ENCODE data around the gene CYP26A1. TPM values are rescaled to one million over a fixed set of nuclear protein-coding genes. Genes with fewer than 3 reads are reported as not detected.

Gene CYP26A1
- polyA plus RNA-seq, 4 donors, result 0.03 to 0.09 TPM; not detected in 2

GRCh38 chr10:93126483-93127052, 52.9 kb downstream of the CYP26A1 start:
- Histone ChIP-seq H3K9me3 (ENCODE audit: control insufficient read depth in 2 of 2, insufficient read depth in 1 of 2, low read depth in 1 of 2, low read length in 1 of 2) (peaks cover 0 to 32% of the 10 kb centered on the region in 2 donors), H3K4me3 (ENCODE audit: low read depth in 1 of 3, low read length in 3 of 3) (no peak overlapping the region), H3K36me3 (ENCODE audit: control insufficient read depth in 3 of 3, insufficient read depth in 2 of 3, low read depth in 1 of 3, low read length in 3 of 3) (no peaks in the 10 kb centered on the region), H3K27ac (ENCODE audit: low read depth in 1 of 3, low read length in 2 of 3) (peak overlapping the region in 1 of 3 donors; percentile 86), H3K4me1 (ENCODE audit: control insufficient read depth in 3 of 3, insufficient read depth in 2 of 3, low read depth in 1 of 3, low read length in 2 of 3) (peaks cover 0 to 52% (median 3%) of the 10 kb centered on the region in 3 donors), H3K27me3 (ENCODE audit: control insufficient read depth in 3 of 3, insufficient read depth in 3 of 3, low read length in 3 of 3) (no peaks in the 10 kb centered on the region)
- WGBS, 3 donors, result 87 to 93% (median 90%) methylated on average over 2 of the region's 2 CpGs
- no peak for FAIRE-seq
- DNase-seq, result no peak

Other genes with a start within 250 kb of the CYP26A1 start
- 10 to 100 TPM in 2 of 4 donors, 1 to 10 TPM in 2; 6.7 to 17.5 (median 9.6) TPM for gene EXOC6, start 225.4 kb upstream of the CYP26A1 start, polyA plus RNA-seq
- gene CYP26C1, start 13.1 kb upstream of the CYP26A1 start, polyA plus RNA-seq, result under 1 TPM in 1 of 4 donors, not detected in 3; 0.01 TPM